PC-3 (cell line): ENCODE measurements around the gene KHNYN. TPM values are rescaled to one million over a fixed set of nuclear protein-coding genes. Genes with fewer than 3 reads are reported as not detected.
A peak's percentile ranks its signal among the peaks of the same experiment; 100 is the strongest.

ENCODE experiments used
- ATAC-seq: fragments of 200-7000 bp; cut with Tn5 transposase; 2 replicates; pipeline ENCODE4 v1.9.1; 2020; ENCODE audit warnings: mild to moderate bottlenecking, moderate library complexity
- BruUV-seq: library from RNA; stranded (reverse); fragments of 400-500 nt; replicated peaks from 2 replicates; lab custom pipeline; 2021; lab: Mats Ljungman, UMichigan
- CTCF ChIA-PET: fragments of 300-600 bp; sonication (Branson Sonifier 250); formaldehyde crosslinking; loops from one replicate; lab custom pipeline; 2022; ENCODE audit warnings: antibody characterized with exemption; lab: Charles Lee
- POLR2A ChIA-PET: fragments of 300-600 bp; sonication (Branson Sonifier 250); formaldehyde crosslinking; loops from one replicate; lab custom pipeline; 2022; ENCODE audit warnings: antibody characterized with exemption; ENCODE audit not compliant: unreplicated experiment; lab: Charles Lee
- DNase-seq: peaks from one replicate; pipeline ENCODE4 v3.0.0-alpha.2; 2015
- H2AFZ ChIP-seq: fragments of 300-600 bp; sonication (generic); 2 replicates; pipeline ENCODE4 v1.6.0; 2016; ENCODE audit warnings: antibody characterized with exemption, low read length
- H3F3A ChIP-seq: fragments of 300-600 bp; sonication (generic); one replicate; pipeline ENCODE4 v1.6.0; 2017; ENCODE audit warnings: antibody characterized with exemption, low read length, control low read depth, mild to moderate bottlenecking; ENCODE audit not compliant: unreplicated experiment
- H3K27ac ChIP-seq: fragments of 300-600 bp; sonication (generic); 2 replicates; pipeline ENCODE4 v1.5.1; 2016; ENCODE audit warnings: mild to moderate bottlenecking, low read length
- H3K27me3 ChIP-seq: fragments of 300-600 bp; sonication (generic); 2 replicates; pipeline ENCODE4 v1.6.1; 2016; ENCODE audit warnings: low read length, mixed read lengths
- H3K36me3 ChIP-seq: fragments of 300-600 bp; sonication (generic); 2 replicates; pipeline ENCODE4 v1.6.1; 2016; ENCODE audit warnings: low read depth, mixed run types, low read length, mixed read lengths
- H3K4me1 ChIP-seq: fragments of 300-600 bp; sonication (generic); 2 replicates; pipeline ENCODE4 v1.5.1; 2016; ENCODE audit warnings: low read length; ENCODE audit not compliant: insufficient read depth
- H3K4me2 ChIP-seq: fragments of 300-600 bp; sonication (generic); 2 replicates; pipeline ENCODE4 v1.6.0; 2016; ENCODE audit warnings: low read length
- H3K4me3 ChIP-seq: fragments of 300-600 bp; sonication (generic); 2 replicates; pipeline ENCODE4 v1.5.1; 2016; ENCODE audit warnings: mild to moderate bottlenecking, low read length, mixed read lengths
- H3K79me2 ChIP-seq: fragments of 300-600 bp; sonication (generic); 2 replicates; pipeline ENCODE4 v1.6.1; 2017; ENCODE audit warnings: low read length, mixed read lengths
- H3K9ac ChIP-seq: fragments of 300-600 bp; sonication (generic); 2 replicates; pipeline ENCODE4 v1.6.0; 2016; ENCODE audit warnings: mild to moderate bottlenecking, low read length
- H3K9me2 ChIP-seq: fragments of 300-600 bp; sonication (generic); replicated peaks from 2 replicates; pipeline ENCODE4 v1.6.1; 2016; ENCODE audit warnings: mixed run types, low read length, mixed read lengths
- H3K9me3 ChIP-seq: fragments of 300-600 bp; sonication (generic); 2 replicates; pipeline ENCODE4 v1.6.1; 2016; ENCODE audit warnings: low read length, mixed read lengths
- H4K20me1 ChIP-seq: fragments of 300-600 bp; sonication (generic); 2 replicates; pipeline ENCODE4 v1.6.1; 2016; ENCODE audit warnings: low read length, mixed read lengths
- CTCF ChIP-seq: fragments of 300-600 bp; sonication (generic); conservative IDR thresholded peaks from 2 replicates; pipeline ENCODE4 v1.5.1; 2017; ENCODE audit warnings: antibody characterized with exemption, low read depth, mild to moderate bottlenecking, low read length
- EZH2 ChIP-seq: fragments of 300-600 bp; sonication (generic); IDR thresholded peaks from one replicate; pipeline ENCODE4 v1.6.1; 2017; ENCODE audit warnings: antibody characterized with exemption, mild to moderate bottlenecking, low read length; ENCODE audit not compliant: unreplicated experiment
- EZH2phosphoT487 ChIP-seq: fragments of 300-600 bp; sonication (generic); IDR thresholded peaks from 2 replicates; pipeline ENCODE4 v1.6.1; 2018; ENCODE audit warnings: mild to moderate bottlenecking, antibody characterized with exemption, low read length, borderline replicate concordance
- intact Hi-C: fragments of 100-400 bp; cut with micrococcal nuclease; formaldehyde crosslinking; loops from 2 replicates; pipeline ENCODE4 v1.9.0; 2023
- total RNA-seq: library from RNA; depleted of rRNA; stranded (reverse); fragments of >200 nt; gene quantifications from 2 replicates; pipeline ENCODE4 v1.2.3, GENCODE V29; 2014

The KHNYN gene
- total RNA-seq, 1 experiment from 2014 or later = 51.6 TPM

- POLR2A ChIA-PET = interaction anchor here (1.8 kb wide), 1 partner anchor 66 kb away, joined by 45 read pairs; no protein-coding TSS in a partner anchor
- TF ChIP-seq EZH2 (no peak), EZH2phosphoT487 (no peak), CTCF (no peak)
- Histone ChIP-seq H3K9ac (0 out of 2 replicates have a peak overlapping the region, but pooled peaks have one; percentile 14), H3K79me2 (peaks cover 22% of the 10 kb centered on the region), H4K20me1 (no peaks in the 10 kb centered on the region), H3K36me3 (peaks cover 16% of the 10 kb centered on the region), H3K9me3 (no peaks in the 10 kb centered on the region), H3K4me3 (peak overlapping the region; percentile 98), H3K27ac (peak overlapping the region; percentile 4; the same call in 1 of the 2 replicates), H2AFZ (no peak overlapping the region), H3F3A (no peaks in the 10 kb centered on the region), H3K4me2 (peak overlapping the region; percentile 100), H3K27me3 (no peaks in the 10 kb centered on the region), H3K9me2 (no peaks in the 10 kb centered on the region), H3K4me1 (peaks cover 44% of the 10 kb centered on the region)
- DNase-seq (no peak), ATAC-seq (no peak)
- no TSS peak for BruUV-seq
- intact Hi-C loops = no loop called here
- CTCF ChIA-PET = interaction anchor here (0.6 to 3.5 kb wide), 10 partner anchors 9 to 190 kb away, joined by 3 to 51 read pairs (median 5); partner anchors contain the start of gene TINF2
These were observed 2.7 kb downstream of the KHNYN start for GRCh38 chr14:24432259-24433131.

DNA sequence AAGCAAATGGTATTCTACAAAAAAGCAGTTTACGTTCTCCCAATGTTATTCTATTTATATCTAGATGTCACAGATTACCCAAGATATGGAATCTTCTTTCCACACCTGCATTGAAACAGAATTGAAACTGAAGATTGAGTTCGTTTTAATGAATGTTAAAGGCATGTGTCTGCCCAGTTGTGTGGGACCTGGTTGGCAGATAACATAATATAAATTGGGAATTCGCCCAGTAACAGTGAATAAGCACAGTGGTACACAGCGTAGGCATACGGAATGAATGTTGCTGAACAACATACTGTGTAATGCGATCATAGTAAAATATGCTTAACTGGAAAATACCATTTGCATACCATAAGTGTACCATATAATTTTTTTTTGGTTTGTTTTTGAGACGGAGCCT lies 4.3 kb downstream of the KHNYN start:
- intact Hi-C loops = no loop called here

GRCh38 chr14:24434676-24435075 lies 4.9 kb downstream of the KHNYN start:
- H4K20me1 ChIP-seq = no peaks in the 10 kb centered on the region
- no peak overlapping the region for H3K9ac ChIP-seq
- POLR2A ChIA-PET = no interaction called here
- H3K27ac ChIP-seq = no peak overlapping the region
- no peak for TF ChIP-seq EZH2
- TF ChIP-seq EZH2phosphoT487 = no peak
- TF ChIP-seq CTCF = no peak
- no peaks in the 10 kb centered on the region for H3F3A ChIP-seq
- intact Hi-C loops = no loop called here
- H3K4me3 ChIP-seq = no peak overlapping the region
- no peak overlapping the region for H2AFZ ChIP-seq
- H3K36me3 ChIP-seq = peaks cover 28% of the 10 kb centered on the region
- no TSS peak for BruUV-seq
- H3K9me3 ChIP-seq = no peaks in the 10 kb centered on the region
- DNase-seq = no peak
- H3K4me1 ChIP-seq = peaks cover 36% of the 10 kb centered on the region
- CTCF ChIA-PET = no interaction called here
- ATAC-seq = no peak
- no peaks in the 10 kb centered on the region for H3K9me2 ChIP-seq
- no peak overlapping the region for H3K4me2 ChIP-seq
- H3K27me3 ChIP-seq = no peaks in the 10 kb centered on the region
- peaks cover 22% of the 10 kb centered on the region for H3K79me2 ChIP-seq

More for the DNA sequence above, 4.3 kb downstream of the KHNYN start:
- ATAC-seq (no peak), DNase-seq (no peak)
- Histone ChIP-seq H3K4me1 (peaks cover 42% of the 10 kb centered on the region), H3K9ac (no peak overlapping the region), H3K4me3 (no peak overlapping the region), H3K36me3 (peaks cover 24% of the 10 kb centered on the region), H3F3A (no peaks in the 10 kb centered on the region), H3K79me2 (peaks cover 22% of the 10 kb centered on the region), H4K20me1 (no peaks in the 10 kb centered on the region), H3K27me3 (no peaks in the 10 kb centered on the region), H3K4me2 (no peak overlapping the region), H3K9me2 (no peaks in the 10 kb centered on the region), H3K9me3 (no peaks in the 10 kb centered on the region), H2AFZ (no peak overlapping the region), H3K27ac (no peak overlapping the region)
- CTCF ChIA-PET = no interaction called here
- POLR2A ChIA-PET = no interaction called here
- no peak for TF ChIP-seq EZH2phosphoT487
- no peak for TF ChIP-seq EZH2
- BruUV-seq = no TSS peak
